Stimulated activated CD4-positive, alpha-beta T cell treated with anti-CD3 and anti-CD28 coated beads, Interleukin-1b, Interleukin-23, amount 100 ng/mL, for 1 hour (primary cell): Measurements from ENCODE around the gene SH3RF1.
"Not testable (repeated sequence)": the region's sequence is repeated elsewhere in the genome, so short reads cannot be mapped to it uniquely, and the experiment has no call there.

ENCODE experiments used
- DNase-seq, 2 donors: peaks; one replicate each; pipeline ENCODE4 v3.0.0-alpha.2; 2020; ENCODE audit warnings: low read depth in 2 of 2

SH3RF1 gene

DNA sequence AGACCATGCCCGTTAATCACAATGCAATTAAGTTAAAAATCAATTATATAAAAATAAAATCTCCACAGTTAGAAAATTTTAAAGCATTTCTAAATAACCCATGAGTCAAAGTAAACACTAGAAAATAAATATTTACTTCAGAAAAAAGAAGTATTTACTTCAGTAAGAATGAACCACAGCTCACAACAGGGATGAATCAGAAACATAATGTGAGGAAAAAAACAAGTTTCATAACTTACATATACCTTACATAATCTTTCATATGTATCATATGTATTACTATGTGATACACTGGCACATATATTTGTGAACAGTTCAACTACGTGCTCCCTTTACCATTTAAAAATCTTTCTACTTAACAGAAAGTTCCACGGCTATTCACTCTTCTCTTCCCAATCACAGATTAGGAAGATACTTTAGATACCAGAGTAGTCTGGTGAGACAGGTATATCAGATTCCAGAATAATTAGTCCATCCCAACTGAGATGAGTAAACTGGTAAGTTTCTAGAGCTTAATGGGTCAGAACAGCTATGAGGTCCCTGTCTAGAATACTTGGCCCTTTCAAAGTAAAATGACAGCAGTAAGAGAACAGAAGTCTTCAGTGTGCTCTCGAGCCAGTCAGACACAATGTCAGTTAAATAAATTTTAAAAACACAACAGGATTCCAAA is 70.3 kb downstream of the SH3RF1 start:
- no peak for DNase-seq

DNA sequence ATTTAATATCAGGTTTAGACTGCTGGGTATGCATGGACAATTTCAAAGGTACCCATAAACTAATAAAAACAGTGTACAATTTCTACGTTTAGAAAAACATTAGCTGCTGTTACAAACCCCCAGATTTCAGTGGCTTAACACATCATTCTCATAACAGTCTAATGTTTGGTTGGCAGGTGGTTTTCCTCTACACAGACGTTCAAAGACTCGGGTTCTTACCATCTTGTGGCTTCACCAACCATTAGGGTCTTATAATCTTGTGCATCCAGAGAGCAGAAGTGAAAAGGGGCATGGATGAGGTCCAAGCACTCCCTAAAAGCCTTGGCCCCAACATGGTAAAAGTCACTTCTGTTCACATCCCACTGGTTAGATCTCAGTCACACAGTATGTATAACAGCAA is 71.6 kb downstream of the SH3RF1 start:
- DNase-seq: no peak

- no peak for DNase-seq
Observed at GRCh38 chr4:169198167-169198566, 72.6 kb downstream of the SH3RF1 start.

DNA sequence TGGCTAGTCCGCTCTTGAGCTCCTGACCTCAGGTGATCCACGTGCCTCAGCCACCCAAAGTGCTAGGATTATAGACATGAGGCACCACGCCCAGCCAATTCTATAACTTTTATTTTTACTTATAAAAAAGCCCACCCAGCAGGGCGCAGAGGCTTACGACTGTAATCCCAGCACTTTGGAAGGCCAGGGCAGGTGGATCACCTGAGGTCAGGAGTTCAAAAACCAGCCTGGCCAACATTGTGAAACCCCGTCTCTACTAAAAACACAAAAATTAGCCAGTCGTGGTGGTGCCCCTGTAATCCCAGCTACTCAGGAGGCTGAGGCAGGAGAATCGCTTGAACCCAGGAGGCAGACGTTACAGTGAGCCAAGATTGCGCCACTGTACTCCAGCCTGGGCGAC is 73.5 kb downstream of the SH3RF1 start:
- not testable (repeated sequence) for DNase-seq

DNA sequence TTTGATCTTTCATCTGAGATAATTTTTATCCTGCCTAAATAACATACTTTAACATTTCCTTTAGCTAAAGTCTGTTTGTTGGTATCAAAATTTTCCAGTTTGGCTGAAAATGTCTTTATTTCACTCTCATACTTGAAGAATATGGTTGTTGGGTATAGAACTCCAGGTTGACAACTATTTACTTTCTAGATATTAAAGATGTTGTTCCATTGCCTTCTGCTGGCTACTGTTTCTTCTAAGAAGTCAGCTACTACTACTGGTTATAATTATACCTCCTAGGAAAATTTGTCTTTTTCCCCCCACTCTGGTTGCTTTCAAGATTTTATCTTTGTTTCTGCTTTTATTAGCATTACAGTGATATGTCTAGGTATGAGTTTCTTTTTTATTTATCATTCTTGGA is 75.7 kb downstream of the SH3RF1 start:
- DNase-seq: no peak

- not testable (repeated sequence) for DNase-seq
Observed at GRCh38 chr4:169189968-169190367, 80.8 kb downstream of the SH3RF1 start.

DNA sequence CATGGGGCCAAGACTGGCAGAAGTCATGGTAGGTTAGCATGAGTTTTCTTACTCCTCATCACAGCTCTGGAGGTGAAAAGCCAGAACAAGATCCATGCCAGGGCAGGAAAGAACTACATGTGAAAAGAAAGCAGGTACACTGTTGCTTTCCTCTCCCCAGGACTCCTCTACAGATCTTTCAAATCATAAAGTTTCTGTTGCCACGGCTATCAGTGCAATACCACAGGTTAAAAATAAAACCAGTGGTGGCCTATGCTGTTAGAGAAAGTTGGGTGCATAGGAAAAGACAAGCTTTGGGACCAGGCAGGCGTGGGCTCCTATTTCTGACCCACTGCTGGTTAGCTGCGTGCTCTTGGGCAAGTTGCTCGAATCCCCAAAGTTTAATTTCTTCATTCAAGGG is 81.4 kb downstream of the SH3RF1 start:
- no peak for DNase-seq

DNA sequence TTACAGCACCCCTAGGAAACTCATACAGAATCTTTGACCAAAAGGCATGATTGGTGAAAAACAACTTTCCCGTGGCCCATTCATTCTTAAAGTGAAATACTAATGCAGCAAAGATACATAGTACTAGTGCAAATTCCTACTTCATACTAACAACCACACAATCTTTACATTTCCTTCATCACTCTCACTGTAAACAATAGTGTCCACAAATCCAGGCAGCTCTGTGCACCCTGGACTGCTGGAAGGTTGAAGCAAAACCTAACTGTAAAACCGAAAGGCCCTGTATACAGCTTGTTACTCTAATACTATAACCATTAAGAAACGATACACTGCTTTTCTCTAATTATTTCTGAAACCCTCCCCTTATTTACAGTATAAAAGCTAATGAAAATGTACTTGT is 82.6 kb downstream of the SH3RF1 start:
- no peak for DNase-seq

DNA sequence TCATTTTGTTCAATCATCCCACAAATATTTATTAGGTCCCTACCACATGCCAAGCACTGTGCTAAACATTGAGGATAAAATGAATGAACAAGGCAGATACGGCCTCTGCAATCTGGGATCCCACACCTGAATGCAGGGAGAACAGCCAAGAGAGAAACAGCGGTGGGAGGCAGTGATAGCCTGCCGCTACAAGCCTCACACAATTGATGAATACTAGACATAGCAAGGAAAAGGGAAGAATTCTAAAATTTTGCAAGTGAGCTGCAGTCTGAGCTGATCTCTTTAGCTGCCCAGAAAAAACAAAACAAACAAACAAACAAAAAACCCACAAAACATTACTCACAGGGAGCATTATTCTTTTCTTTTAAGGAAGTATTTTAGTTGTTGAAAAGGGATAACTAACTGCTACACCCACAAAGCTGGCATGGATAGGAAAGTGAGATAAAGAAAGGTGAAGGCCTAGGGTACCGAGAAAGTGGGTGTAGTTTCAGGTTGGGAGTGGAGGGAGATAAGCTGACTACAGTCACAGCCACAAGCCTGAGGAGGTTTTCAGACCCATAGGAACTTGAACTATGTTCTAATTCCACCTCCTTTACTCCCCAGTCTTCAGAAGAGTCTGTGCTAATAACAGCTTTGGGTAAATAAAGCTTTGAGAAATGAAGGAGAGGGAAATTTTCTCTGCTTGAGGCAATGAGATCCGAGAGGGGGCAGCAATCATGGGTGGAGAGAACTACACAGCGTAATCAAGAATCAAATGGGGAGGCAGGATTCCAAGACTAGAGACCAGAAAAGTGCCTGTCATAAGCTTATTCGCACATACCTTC is 85.4 kb downstream of the SH3RF1 start:
- DNase-seq: no peak

DNA sequence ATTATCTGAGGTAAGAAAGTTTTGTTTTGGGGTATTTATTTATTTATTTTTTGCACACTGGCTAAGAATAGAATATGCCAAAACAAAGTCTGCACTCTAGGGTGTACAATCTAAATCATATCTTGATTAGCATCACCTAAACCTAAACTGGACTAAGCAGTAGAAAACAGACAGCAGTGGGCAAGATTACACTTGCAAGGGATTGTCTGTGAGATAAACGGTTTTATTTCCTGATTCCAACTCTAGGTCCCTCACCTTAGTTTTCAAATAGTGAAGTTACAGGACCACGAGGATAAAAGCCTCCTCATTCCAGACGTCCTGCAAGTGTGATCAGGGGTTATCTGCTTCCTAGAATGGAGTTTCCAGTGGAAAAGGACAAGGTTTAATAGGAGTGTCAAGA is 86.1 kb downstream of the SH3RF1 start:
- no peak for DNase-seq

DNA sequence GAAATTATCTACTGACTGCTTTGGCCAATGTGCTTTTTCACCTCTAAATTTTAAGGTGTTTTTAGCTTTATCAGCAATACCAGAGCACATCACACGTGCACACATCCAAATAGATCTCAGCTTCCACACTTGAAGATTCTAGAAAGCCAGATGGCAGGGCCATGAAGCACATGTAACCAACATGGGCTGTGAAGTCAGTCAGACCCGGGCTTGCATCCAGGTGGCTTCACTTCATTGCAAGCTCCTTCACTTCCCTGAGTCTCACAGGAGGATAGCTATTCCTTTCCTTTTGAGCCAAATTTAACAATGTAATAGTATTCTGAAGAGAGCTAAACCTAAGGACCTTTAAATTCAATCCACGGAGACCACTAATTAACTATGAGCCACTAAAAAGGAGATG is 86.5 kb downstream of the SH3RF1 start:
- DNase-seq: no peak

- DNase-seq: no peak
Observed at GRCh38 chr4:169183581-169183980, 87.2 kb downstream of the SH3RF1 start.

- DNase-seq: no peak
Observed at GRCh38 chr4:169179609-169180521, 90.9 kb downstream of the SH3RF1 start.

DNA sequence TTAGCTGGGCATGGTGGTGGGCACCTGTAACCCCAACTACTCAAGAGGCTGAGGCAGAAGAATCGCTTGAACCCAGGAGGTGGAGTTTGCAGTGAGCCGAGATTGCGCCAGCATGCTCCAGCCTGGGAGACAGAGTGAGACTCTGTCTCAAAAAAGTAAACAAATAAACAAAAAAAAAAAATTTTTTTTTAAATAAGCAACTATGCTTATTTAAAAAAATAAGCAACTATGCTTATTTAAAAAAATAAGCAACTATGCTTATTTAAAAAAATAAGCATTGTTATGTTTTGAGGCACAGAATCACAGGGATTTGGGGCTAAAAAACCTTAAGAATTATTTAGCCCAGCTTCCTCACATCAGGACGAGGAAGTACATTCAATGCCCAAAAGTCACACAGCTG is 92.7 kb downstream of the SH3RF1 start:
- DNase-seq: not testable (repeated sequence)

DNA sequence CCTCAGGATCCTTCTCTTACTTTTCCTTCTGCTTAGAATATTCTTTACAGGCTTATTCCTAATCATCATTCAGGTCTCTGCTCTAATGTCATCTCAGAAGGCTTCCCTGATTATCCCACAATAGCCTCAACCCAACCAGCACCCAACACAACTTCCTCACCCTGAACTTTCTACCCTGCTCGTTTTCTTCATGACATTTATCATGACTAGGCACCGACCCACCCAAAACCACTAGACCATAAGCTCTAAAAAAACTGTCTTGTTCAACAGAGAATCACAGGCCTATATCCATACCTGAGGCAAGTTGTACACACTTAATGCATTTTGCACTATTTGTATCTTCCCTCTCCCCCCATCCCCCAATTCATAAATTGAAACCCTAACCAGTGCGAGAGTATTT is 95.3 kb downstream of the SH3RF1 start:
- no peak for DNase-seq

DNA sequence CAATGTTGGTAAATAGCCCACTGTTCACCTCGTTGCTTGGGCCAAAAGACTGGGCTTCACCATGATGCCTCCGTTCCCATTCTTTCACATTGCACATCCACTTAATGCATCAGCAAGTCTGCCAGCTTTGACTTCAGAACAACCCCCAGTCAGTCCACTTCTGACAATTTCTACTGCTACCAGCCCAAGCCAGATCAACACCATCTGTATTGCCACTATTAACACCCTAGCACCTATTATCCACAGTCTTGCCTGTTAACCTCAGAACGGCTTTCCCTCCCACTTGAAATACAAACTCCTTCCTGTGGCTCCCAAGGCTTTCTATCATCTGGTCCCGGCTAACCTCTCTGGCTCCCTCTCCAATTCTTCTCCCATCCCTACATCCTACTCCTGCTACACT is 95.7 kb downstream of the SH3RF1 start:
- no peak for DNase-seq

DNA sequence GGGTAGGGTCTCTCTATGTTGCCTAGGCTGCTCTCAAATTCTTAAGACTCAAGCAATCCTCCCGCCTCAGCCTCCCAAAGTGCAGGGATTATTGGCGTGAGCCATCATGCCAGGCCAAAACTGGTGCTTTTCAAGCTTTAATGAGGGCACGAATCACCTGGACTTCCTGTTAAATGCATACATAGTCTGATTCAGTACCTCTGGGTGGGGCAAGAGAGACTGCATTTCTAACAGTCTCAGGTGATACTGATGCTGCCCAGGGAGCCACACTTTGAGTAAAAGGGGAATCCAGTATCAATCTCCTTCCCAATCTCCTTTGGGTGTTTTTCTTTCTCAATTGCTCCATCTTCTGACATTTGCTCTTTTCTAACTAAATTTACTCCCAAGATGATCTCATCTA is 96.5 kb downstream of the SH3RF1 start:
- DNase-seq: no peak

GRCh38 chr4:169167957-169168858 is 102.5 kb downstream of the SH3RF1 start:
- DNase-seq: no peak

DNA sequence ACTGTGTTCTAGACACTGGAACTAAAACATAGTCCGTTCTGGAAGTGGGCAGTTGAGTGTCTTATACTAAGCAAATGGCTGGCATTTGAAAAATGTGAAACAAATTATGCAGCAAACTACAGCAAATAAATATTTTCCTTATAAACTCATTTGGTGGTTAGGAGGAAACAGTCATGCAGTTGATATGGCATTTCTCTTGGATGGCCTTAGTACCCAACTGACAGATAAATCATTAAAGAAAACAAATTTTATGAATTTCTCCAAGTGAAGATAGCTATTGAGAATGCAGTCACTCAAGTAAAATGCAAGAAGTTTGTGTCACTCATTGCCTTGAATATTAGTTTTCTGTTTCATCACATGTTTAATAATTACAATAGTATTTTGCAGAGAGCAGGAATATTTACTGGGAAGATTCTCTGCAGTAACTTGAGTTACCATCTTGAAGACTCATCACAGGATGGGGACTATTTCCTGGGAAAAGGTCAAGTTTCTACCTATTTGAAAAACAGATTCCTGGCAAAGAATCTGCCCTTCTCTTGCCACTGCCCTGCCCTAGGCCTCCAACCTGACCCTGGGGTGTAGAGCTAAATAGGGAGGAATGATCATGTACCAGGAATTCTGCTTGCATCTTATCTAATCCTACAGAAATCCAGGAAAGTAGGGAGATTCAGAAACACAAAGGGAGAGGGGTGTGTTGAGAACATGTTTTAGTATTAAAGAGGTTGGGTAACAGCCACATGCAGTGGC is 105.9 kb downstream of the SH3RF1 start:
- no peak for DNase-seq

GRCh38 chr4:169163947-169164668 is 106.6 kb downstream of the SH3RF1 start:
- DNase-seq: no peak
